Suprapubic skin (tissue), 4 donors: ENCODE results near the gene METTL9. TPM values are rescaled to one million over a fixed set of nuclear protein-coding genes. Genes with fewer than 3 reads are reported as not detected.
A peak's percentile ranks its signal among the peaks of the same experiment; 100 is the strongest.
"Not testable (repeated sequence)": the region's sequence is repeated elsewhere in the genome, so short reads cannot be mapped to it uniquely, and the experiment has no call there.

Source experiments
- DNase-seq, 2 donors: peaks; one replicate each; pipeline ENCODE4 v3.0.0-alpha.2; 2019; ENCODE audit warnings: low spot score in 2 of 2
- H3K27ac ChIP-seq: fragments of 200-600 bp; sonication (generic); one replicate; pipeline ENCODE4 v1.5.1; 2019
- H3K27me3 ChIP-seq: fragments of 200-600 bp; sonication (generic); one replicate; pipeline ENCODE4 v1.5.1; 2019
- H3K36me3 ChIP-seq: fragments of 200-600 bp; sonication (generic); one replicate; pipeline ENCODE4 v1.5.1; 2019
- H3K4me1 ChIP-seq: fragments of 200-600 bp; sonication (generic); one replicate; pipeline ENCODE4 v1.5.1; 2019
- H3K4me3 ChIP-seq: fragments of 200-600 bp; sonication (generic); one replicate; pipeline ENCODE4 v1.5.1; 2019; ENCODE audit warnings: mild to moderate bottlenecking
- H3K9me3 ChIP-seq: fragments of 200-600 bp; sonication (generic); one replicate; pipeline ENCODE4 v1.5.1; 2019
- CTCF ChIP-seq, 2 donors: fragments of 200-600 bp in 1 of 2; fragments of 450-650 bp in 1 of 2; sonication (generic) in 1 of 2; IDR thresholded peaks; one replicate each; pipeline ENCODE4 v1.5.1; 2016 to 2019; ENCODE audit warnings: antibody characterized with exemption in 2 of 2, mild to moderate bottlenecking in 1 of 2, moderate library complexity in 1 of 2
- EP300 ChIP-seq: sonication (generic); formaldehyde crosslinking; IDR thresholded peaks from one replicate; pipeline ENCODE4 v1.6.1; 2017; ENCODE audit warnings: antibody characterized with exemption
- POLR2A ChIP-seq, 2 donors: fragments of 450-650 bp; IDR thresholded peaks; one replicate each; pipeline ENCODE4 v1.6.1; 2017; ENCODE audit warnings: antibody characterized with exemption in 2 of 2, mild to moderate bottlenecking in 2 of 2, moderate library complexity in 2 of 2
- POLR2AphosphoS5 ChIP-seq, 3 donors: sonication (generic); formaldehyde crosslinking; IDR thresholded peaks; one replicate each; pipeline ENCODE4 v1.6.1; 2017; ENCODE audit warnings: antibody characterized with exemption in 3 of 3
- WGBS: methylation state at CpG from one replicate; pipeline ENCODE4 v1.1.5; 2018; 5-methylcytosine and 5-hydroxymethylcytosine counted together
- total RNA-seq, 4 donors: library from RNA; depleted of rRNA; stranded (reverse); fragments of >200 nt; gene quantifications; one replicate each; pipeline ENCODE4 v1.1.0, GENCODE V29; 2016

Gene METTL9
- total RNA-seq, 4 donors from 2014 or later = 76.3 to 105 (median 85.7) TPM

GRCh38 chr16:21566891-21567414 lies 32.4 kb upstream of the METTL9 start:
- H3K36me3 ChIP-seq = no peaks in the 10 kb centered on the region
- TF ChIP-seq POLR2AphosphoS5 (IDR thresholded peaks at IDR 0.05) (no peak), CTCF (IDR thresholded peaks at IDR 0.05) (no peak), EP300 (no peak), POLR2A (IDR thresholded peaks at IDR 0.05) (no peak)
- 82% methylated on average over 4 of the region's 4 CpGs for WGBS
- H3K4me1 ChIP-seq = no peaks in the 10 kb centered on the region
- DNase-seq = peak; percentile 30 to 69
- H3K4me3 ChIP-seq = no peak overlapping the region
- no peak overlapping the region for H3K27ac ChIP-seq
- no peaks in the 10 kb centered on the region for H3K9me3 ChIP-seq
- H3K27me3 ChIP-seq = peaks cover 3% of the 10 kb centered on the region

GRCh38 chr16:21567496-21567895 lies 31.9 kb upstream of the METTL9 start:
- peak; percentile 46 to 69 for DNase-seq
- not testable (repeated sequence) for H3K36me3 ChIP-seq
- WGBS = 90% methylated on average over 4 of the region's 4 CpGs

GRCh38 chr16:21568502-21569189 lies 30.7 kb upstream of the METTL9 start:
- Histone ChIP-seq H3K36me3 (no peaks in the 10 kb centered on the region), H3K27me3 (peaks cover 3% of the 10 kb centered on the region)
- WGBS = 62% methylated on average over 6 of the region's 6 CpGs

More at GRCh38 chr16:21567496-21567895, 31.9 kb upstream of the METTL9 start:
- not testable (repeated sequence) for H3K4me3 ChIP-seq, H3K27ac ChIP-seq, H3K4me1 ChIP-seq, H3K9me3 ChIP-seq, H3K27me3 ChIP-seq

GRCh38 chr16:21570676-21571017 lies 28.7 kb upstream of the METTL9 start:
- Histone ChIP-seq H3K36me3 (no peaks in the 10 kb centered on the region), H3K4me1 (no peaks in the 10 kb centered on the region), H3K4me3 (no peak overlapping the region), H3K27me3 (peaks cover 3% of the 10 kb centered on the region), H3K9me3 (no peaks in the 10 kb centered on the region), H3K27ac (no peak overlapping the region)
- WGBS = 89% methylated on average over 4 of the region's 4 CpGs
- DNase-seq = no peak
- TF ChIP-seq POLR2AphosphoS5 (IDR thresholded peaks at IDR 0.05) (no peak), POLR2A (IDR thresholded peaks at IDR 0.05) (no peak), EP300 (no peak), CTCF (IDR thresholded peaks at IDR 0.05) (no peak)

More at GRCh38 chr16:21568502-21569189, 30.7 kb upstream of the METTL9 start:
- no peak overlapping the region for H3K4me3 ChIP-seq
- H3K27ac ChIP-seq = no peak overlapping the region
- peak; percentile 24 to 60 for DNase-seq
- H3K9me3 ChIP-seq = no peaks in the 10 kb centered on the region
- no peak for TF ChIP-seq POLR2A (IDR thresholded peaks at IDR 0.05)
- no peak for TF ChIP-seq CTCF (IDR thresholded peaks at IDR 0.05)
- TF ChIP-seq POLR2AphosphoS5 (IDR thresholded peaks at IDR 0.05) = no peak
- TF ChIP-seq EP300 = no peak
- no peaks in the 10 kb centered on the region for H3K4me1 ChIP-seq

GRCh38 chr16:21573506-21573905 lies 25.9 kb upstream of the METTL9 start:
- H3K4me3 ChIP-seq, H3K4me1 ChIP-seq, H3K27ac ChIP-seq, H3K36me3 ChIP-seq, H3K9me3 ChIP-seq, DNase-seq, H3K27me3 ChIP-seq: not testable (repeated sequence)
- WGBS = 95% methylated on average over 9 of the region's 9 CpGs

GRCh38 chr16:21574372-21574771 lies 25.0 kb upstream of the METTL9 start:
- Histone ChIP-seq H3K4me1 (no peaks in the 10 kb centered on the region), H3K27ac (no peak overlapping the region), H3K4me3 (no peak overlapping the region), H3K9me3 (no peaks in the 10 kb centered on the region), H3K36me3 (no peaks in the 10 kb centered on the region), H3K27me3 (peaks cover 3% of the 10 kb centered on the region)
- DNase-seq = no peak
- no peak for TF ChIP-seq EP300
- no peak for TF ChIP-seq CTCF (IDR thresholded peaks at IDR 0.05)
- TF ChIP-seq POLR2A (IDR thresholded peaks at IDR 0.05) = no peak
- no peak for TF ChIP-seq POLR2AphosphoS5 (IDR thresholded peaks at IDR 0.05)
- 76% methylated on average over 4 of the region's 4 CpGs for WGBS

- peak in 1 of 2 donors; percentile 53 for DNase-seq
These were observed 23.1 kb upstream of the METTL9 start for GRCh38 chr16:21576323-21576722.

GRCh38 chr16:21577487-21577886 lies 21.9 kb upstream of the METTL9 start:
- not testable (repeated sequence) for DNase-seq, H3K27me3 ChIP-seq, H3K36me3 ChIP-seq, H3K4me1 ChIP-seq, H3K27ac ChIP-seq, H3K4me3 ChIP-seq, H3K9me3 ChIP-seq
- 61% methylated on average over 2 of the region's 2 CpGs for WGBS

More at GRCh38 chr16:21576323-21576722, 23.1 kb upstream of the METTL9 start:
- not testable (repeated sequence) for H3K27me3 ChIP-seq, H3K36me3 ChIP-seq, H3K4me3 ChIP-seq, H3K27ac ChIP-seq, H3K9me3 ChIP-seq, H3K4me1 ChIP-seq
- WGBS = 97% methylated on average over 2 of the region's 2 CpGs

GRCh38 chr16:21578311-21578710 lies 21.1 kb upstream of the METTL9 start:
- H3K27me3 ChIP-seq, H3K9me3 ChIP-seq, H3K36me3 ChIP-seq, H3K4me3 ChIP-seq, H3K4me1 ChIP-seq, H3K27ac ChIP-seq, DNase-seq: not testable (repeated sequence)
- 93% methylated on average over 5 of the region's 5 CpGs for WGBS
